DND-41 (cell line): ENCODE results near the gene BPIFB3.

ENCODE experiments used
- EZH2 ChIP-seq: IDR thresholded peaks from 3 replicates; pipeline ENCODE4 v1.6.1; 2012; ENCODE audit warnings: borderline replicate concordance, low read depth, mild to moderate bottlenecking, moderate library complexity, low read length, inconsistent platforms; ENCODE audit not compliant: severe bottlenecking
- TF ChIP-seq, protein P1 (sequence below): IDR thresholded peaks from 2 replicates; pipeline ENCODE4 v1.5.1; 2012; ENCODE audit warnings: borderline replicate concordance, low read length, moderate library complexity, mild to moderate bottlenecking; ENCODE audit not compliant: poor library complexity, severe bottlenecking; ENCODE audit errors: extremely low read depth

DNA sequence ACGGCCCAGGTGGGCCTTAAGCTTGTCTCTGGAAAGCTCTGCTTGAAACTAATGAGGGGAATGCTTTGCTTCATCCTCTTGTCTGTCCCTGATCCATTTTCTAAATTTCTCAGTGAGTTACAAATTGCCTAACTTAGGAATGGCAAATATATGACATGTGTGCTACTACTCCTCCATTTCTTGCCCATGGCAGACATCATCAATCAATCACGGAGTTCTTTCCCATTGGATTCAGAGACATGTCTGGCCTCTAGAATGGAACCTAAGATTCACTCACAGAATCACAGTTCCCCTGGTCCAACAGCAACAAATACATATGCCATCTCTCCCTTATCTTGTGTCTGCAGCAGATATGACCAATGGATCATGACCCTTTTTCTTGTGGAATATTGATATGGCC is 19.1 kb downstream of the BPIFB3 start:
- TF ChIP-seq, protein P1, sequence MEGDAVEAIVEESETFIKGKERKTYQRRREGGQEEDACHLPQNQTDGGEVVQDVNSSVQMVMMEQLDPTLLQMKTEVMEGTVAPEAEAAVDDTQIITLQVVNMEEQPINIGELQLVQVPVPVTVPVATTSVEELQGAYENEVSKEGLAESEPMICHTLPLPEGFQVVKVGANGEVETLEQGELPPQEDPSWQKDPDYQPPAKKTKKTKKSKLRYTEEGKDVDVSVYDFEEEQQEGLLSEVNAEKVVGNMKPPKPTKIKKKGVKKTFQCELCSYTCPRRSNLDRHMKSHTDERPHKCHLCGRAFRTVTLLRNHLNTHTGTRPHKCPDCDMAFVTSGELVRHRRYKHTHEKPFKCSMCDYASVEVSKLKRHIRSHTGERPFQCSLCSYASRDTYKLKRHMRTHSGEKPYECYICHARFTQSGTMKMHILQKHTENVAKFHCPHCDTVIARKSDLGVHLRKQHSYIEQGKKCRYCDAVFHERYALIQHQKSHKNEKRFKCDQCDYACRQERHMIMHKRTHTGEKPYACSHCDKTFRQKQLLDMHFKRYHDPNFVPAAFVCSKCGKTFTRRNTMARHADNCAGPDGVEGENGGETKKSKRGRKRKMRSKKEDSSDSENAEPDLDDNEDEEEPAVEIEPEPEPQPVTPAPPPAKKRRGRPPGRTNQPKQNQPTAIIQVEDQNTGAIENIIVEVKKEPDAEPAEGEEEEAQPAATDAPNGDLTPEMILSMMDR: no peak
- no peak for TF ChIP-seq EZH2
